Smooth muscle cell (in vitro differentiated cells): ENCODE results near the gene DPYSL5. TPM values are rescaled to one million over a fixed set of nuclear protein-coding genes. Genes with fewer than 3 reads are reported as not detected.

ENCODE experiments used
- DNase-seq: peaks from one replicate; lab custom pipeline; 2025; ENCODE audit not compliant: unreplicated experiment; lab: John Stamatoyannopoulos, UW
- H2AFZ ChIP-seq: fragments of 200-600 bp; sonication (generic); 2 replicates; pipeline ENCODE4 v1.6.0; 2016; ENCODE audit warnings: antibody characterized with exemption, low read depth, mild to moderate bottlenecking
- H3F3A ChIP-seq: fragments of 200-600 bp; sonication (generic); 2 replicates; pipeline ENCODE4 v1.6.0; 2017; ENCODE audit warnings: antibody characterized with exemption, low read depth
- H3K27ac ChIP-seq: fragments of 200-600 bp; sonication (generic); 2 replicates; pipeline ENCODE4 v1.5.1; 2016; ENCODE audit warnings: low read depth, mild to moderate bottlenecking
- H3K27me3 ChIP-seq: fragments of 200-600 bp; sonication (generic); 2 replicates; pipeline ENCODE4 v1.6.1; 2016; ENCODE audit warnings: low read depth, mild to moderate bottlenecking
- H3K36me3 ChIP-seq: fragments of 200-600 bp; sonication (generic); 2 replicates; pipeline ENCODE4 v1.5.1; 2016; ENCODE audit warnings: low read depth
- H3K4me1 ChIP-seq: fragments of 200-600 bp; sonication (generic); 2 replicates; pipeline ENCODE4 v1.5.1; 2016; ENCODE audit warnings: low read depth
- H3K4me2 ChIP-seq: fragments of 200-600 bp; sonication (generic); 2 replicates; pipeline ENCODE4 v1.6.0; 2016; ENCODE audit warnings: mild to moderate bottlenecking
- H3K4me3 ChIP-seq: fragments of 200-600 bp; sonication (generic); 2 replicates; pipeline ENCODE4 v1.5.1; 2016; ENCODE audit warnings: mild to moderate bottlenecking
- H3K79me2 ChIP-seq: fragments of 200-600 bp; sonication (generic); 2 replicates; pipeline ENCODE4 v1.6.0; 2016; ENCODE audit warnings: low read depth, mild to moderate bottlenecking
- H3K9ac ChIP-seq: fragments of 200-600 bp; sonication (generic); 2 replicates; pipeline ENCODE4 v1.6.0; 2016; ENCODE audit warnings: low read depth
- H3K9me3 ChIP-seq: fragments of 200-600 bp; sonication (generic); replicated peaks from 2 replicates; pipeline ENCODE4 v1.5.1; 2016; ENCODE audit warnings: low read depth
- H4K20me1 ChIP-seq: fragments of 200-600 bp; sonication (generic); 2 replicates; pipeline ENCODE4 v1.6.0; 2016; ENCODE audit warnings: low read depth
- WGBS: methylation state at CpG from one replicate; pipeline ENCODE4 v1.1.7; 2016; ENCODE audit warnings: low lambda C conversion rate; 5-methylcytosine and 5-hydroxymethylcytosine counted together
- polyA plus RNA-seq: library from polyadenylated mRNA; unstranded; fragments of >200 nt; fragmentation: Nextera tagmentation; extraction: Ambion mirVana; gene quantifications from 2 replicates; pipeline ENCODE4 v1.2.1, GENCODE V29; 2016
- total RNA-seq: library from RNA; depleted of rRNA; stranded (reverse); fragments of >200 nt; gene quantifications from 2 replicates; pipeline ENCODE4 v1.2.3, GENCODE V29; 2014
- TF ChIP-seq, protein P1 (sequence below): fragments of 200-600 bp; sonication (generic); IDR thresholded peaks from 2 replicates; pipeline ENCODE4 v1.5.1; 2017; ENCODE audit warnings: borderline replicate concordance, mild to moderate bottlenecking, antibody characterized with exemption; ENCODE audit not compliant: insufficient read depth, poor library complexity, severe bottlenecking

DPYSL5 gene
- total and polyA plus RNA-seq, 2 experiments from 2014 or later = 0.40 TPM; not detected in 1

DNA sequence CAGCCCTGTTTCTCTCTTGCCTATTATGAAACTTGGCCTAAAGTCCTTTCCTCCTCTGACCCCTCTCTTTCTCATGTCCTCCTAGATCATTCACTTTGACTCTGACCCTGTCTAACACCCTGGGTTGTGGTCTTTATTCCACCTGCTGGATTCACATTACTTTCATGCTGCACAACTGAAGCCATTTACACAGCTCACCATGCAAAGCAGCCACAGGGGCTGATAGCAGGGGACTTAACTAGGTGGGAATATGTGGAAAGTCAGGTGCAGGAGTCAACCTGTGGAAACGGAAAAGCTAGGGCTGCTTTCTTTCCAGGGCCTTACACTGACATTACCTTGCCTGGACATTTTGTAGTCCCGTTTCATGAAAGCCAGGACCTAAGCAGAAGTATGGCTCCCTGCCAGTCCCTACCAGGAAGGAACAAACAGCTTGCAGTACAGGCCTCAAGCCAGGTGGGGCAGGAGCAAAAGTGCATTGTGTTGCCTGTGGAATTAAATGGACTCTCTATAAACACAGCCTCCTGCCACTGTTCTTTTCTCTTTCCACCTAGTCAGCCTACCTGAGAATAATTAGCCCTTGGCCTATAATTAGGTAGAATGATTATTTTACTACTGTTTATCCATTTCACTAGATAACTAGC is 134.3 kb downstream of the DPYSL5 start:
- no peaks in the 10 kb centered on the region for H3K4me1 ChIP-seq
- no peaks in the 10 kb centered on the region for H3K27me3 ChIP-seq
- no peak overlapping the region for H3K4me2 ChIP-seq
- no peak overlapping the region for H3K9ac ChIP-seq
- H3K36me3 ChIP-seq = no peaks in the 10 kb centered on the region
- DNase-seq = no peak
- TF ChIP-seq, protein P1, sequence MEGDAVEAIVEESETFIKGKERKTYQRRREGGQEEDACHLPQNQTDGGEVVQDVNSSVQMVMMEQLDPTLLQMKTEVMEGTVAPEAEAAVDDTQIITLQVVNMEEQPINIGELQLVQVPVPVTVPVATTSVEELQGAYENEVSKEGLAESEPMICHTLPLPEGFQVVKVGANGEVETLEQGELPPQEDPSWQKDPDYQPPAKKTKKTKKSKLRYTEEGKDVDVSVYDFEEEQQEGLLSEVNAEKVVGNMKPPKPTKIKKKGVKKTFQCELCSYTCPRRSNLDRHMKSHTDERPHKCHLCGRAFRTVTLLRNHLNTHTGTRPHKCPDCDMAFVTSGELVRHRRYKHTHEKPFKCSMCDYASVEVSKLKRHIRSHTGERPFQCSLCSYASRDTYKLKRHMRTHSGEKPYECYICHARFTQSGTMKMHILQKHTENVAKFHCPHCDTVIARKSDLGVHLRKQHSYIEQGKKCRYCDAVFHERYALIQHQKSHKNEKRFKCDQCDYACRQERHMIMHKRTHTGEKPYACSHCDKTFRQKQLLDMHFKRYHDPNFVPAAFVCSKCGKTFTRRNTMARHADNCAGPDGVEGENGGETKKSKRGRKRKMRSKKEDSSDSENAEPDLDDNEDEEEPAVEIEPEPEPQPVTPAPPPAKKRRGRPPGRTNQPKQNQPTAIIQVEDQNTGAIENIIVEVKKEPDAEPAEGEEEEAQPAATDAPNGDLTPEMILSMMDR = no peak
- H3K4me3 ChIP-seq = no peak overlapping the region
- 76% methylated on average over 2 of the region's 2 CpGs for WGBS
- H4K20me1 ChIP-seq = peaks cover 74% of the 10 kb centered on the region
- no peak overlapping the region for H2AFZ ChIP-seq
- H3K9me3 ChIP-seq = no peaks in the 10 kb centered on the region
- no peak overlapping the region for H3K27ac ChIP-seq
- no peaks in the 10 kb centered on the region for H3F3A ChIP-seq
- H3K79me2 ChIP-seq = peaks cover 5% of the 10 kb centered on the region

DNA sequence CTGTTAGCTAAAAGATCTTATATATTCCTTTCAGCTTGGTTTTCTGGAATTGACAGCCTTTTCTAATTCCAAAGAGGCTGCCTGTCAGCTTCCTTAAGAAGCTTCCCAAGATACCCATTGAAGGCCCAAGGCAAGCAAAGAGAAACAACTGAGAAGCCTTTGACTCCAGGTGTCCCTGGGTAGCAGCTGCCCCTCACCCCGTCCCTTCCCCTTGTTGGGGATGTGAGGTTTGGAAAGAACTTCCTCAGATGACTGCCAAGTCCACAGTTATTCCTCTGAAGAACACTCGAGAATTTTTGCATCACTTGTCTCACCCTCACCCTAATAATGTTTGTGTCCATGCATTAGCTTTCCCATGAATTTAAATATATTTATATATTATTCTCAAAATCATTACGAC is 135.8 kb downstream of the DPYSL5 start:
- Histone ChIP-seq H3F3A (peaks cover 7% of the 10 kb centered on the region), H3K4me1 (peaks cover 6% of the 10 kb centered on the region), H3K9me3 (no peaks in the 10 kb centered on the region), H3K27me3 (no peaks in the 10 kb centered on the region), H3K27ac (no peak overlapping the region), H3K9ac (no peak overlapping the region), H4K20me1 (peaks cover 71% of the 10 kb centered on the region), H3K4me2 (no peak overlapping the region), H3K79me2 (peaks cover 5% of the 10 kb centered on the region), H3K36me3 (no peaks in the 10 kb centered on the region), H3K4me3 (no peak overlapping the region), H2AFZ (no peak overlapping the region)
- TF ChIP-seq, protein P1 = no peak
- no peak for DNase-seq
- 96% methylated on average over 3 of the region's 3 CpGs for WGBS

DNA sequence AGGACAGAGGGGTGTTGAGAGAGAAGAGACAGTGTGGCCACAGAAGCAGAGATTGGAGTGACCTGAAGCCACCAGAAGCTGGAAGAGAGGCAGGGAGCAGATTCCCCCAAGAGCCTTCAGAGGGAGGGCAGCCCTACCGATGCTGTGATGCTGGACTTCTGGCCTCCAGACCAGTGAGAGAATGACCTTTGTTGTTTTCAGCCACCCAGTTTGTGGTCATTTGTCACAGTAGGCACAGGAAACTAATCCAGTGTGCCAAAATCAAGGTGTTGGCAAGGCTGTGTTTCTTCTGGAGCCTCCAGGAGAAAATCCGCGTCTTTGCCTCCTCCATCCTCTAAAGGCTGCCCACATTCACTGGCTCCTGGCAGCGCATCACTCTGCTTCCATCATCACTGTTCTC is 137.9 kb downstream of the DPYSL5 start:
- Histone ChIP-seq H4K20me1 (peaks cover 72% of the 10 kb centered on the region), H3K9ac (no peak overlapping the region), H3K4me3 (no peak overlapping the region), H3K27me3 (no peaks in the 10 kb centered on the region), H3K4me1 (peaks cover 6% of the 10 kb centered on the region), H3K9me3 (no peaks in the 10 kb centered on the region), H3K4me2 (no peak overlapping the region), H2AFZ (no peak overlapping the region), H3K79me2 (peaks cover 5% of the 10 kb centered on the region), H3K36me3 (no peaks in the 10 kb centered on the region), H3K27ac (no peak overlapping the region), H3F3A (peaks cover 9% of the 10 kb centered on the region)
- TF ChIP-seq, protein P1 = no peak
- 92% methylated on average over 4 of the region's 4 CpGs for WGBS
- DNase-seq = no peak

DNA sequence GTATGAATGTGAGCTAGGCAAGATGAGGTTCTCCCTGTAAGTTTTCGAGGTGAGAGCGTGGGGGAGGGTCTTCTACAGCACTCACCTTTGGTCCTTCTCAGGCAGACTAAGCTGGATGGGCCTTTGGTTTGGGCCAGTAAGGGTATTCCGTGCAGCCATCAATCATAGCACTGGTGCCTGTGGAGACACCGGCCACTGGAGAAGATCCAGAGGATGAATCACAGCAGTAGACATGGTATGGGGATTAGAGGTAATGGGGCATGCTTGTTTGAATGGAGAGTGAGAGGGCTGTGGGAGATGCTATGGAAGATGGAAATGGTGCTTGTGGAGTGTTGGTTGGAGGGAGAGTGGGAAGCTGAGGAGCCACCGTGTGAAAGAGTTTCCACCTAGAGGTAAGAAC is 138.6 kb downstream of the DPYSL5 start:
- peaks cover 6% of the 10 kb centered on the region for H3K4me1 ChIP-seq
- H3K27ac ChIP-seq = no peak overlapping the region
- H3K36me3 ChIP-seq = no peaks in the 10 kb centered on the region
- peaks cover 9% of the 10 kb centered on the region for H3F3A ChIP-seq
- no peak overlapping the region for H3K4me2 ChIP-seq
- no peaks in the 10 kb centered on the region for H3K27me3 ChIP-seq
- 85% methylated on average over 5 of the region's 5 CpGs for WGBS
- no peak for DNase-seq
- TF ChIP-seq, protein P1 = no peak
- H3K4me3 ChIP-seq = no peak overlapping the region
- H3K9ac ChIP-seq = no peak overlapping the region
- H4K20me1 ChIP-seq = peaks cover 78% of the 10 kb centered on the region
- H3K9me3 ChIP-seq = no peaks in the 10 kb centered on the region
- no peak overlapping the region for H2AFZ ChIP-seq
- peaks cover 5% of the 10 kb centered on the region for H3K79me2 ChIP-seq
